WTC11 (cell line): ENCODE measurements around the gene DSG3. TPM values are rescaled to one million over a fixed set of nuclear protein-coding genes. Genes with fewer than 3 reads are reported as not detected.

ENCODE experiments used
- ATAC-seq: fragments of 200-7000 bp; cut with Tn5 transposase; 2 replicates; pipeline ENCODE4 v1.10.0; 2021; ENCODE audit warnings: mild to moderate bottlenecking, moderate library complexity
- CTCF ChIA-PET: fragments of 300-600 bp; sonication (Branson Sonifier 250); formaldehyde crosslinking; loops from one replicate; lab custom pipeline; 2021; ENCODE audit warnings: antibody characterized with exemption; lab: Charles Lee
- POLR2A ChIA-PET: fragments of 350-600 bp; sonication (Branson Sonifier 250); formaldehyde crosslinking; loops from one replicate; lab custom pipeline; 2021; ENCODE audit warnings: antibody characterized with exemption; lab: Charles Lee
- DNase-seq: peaks from one replicate; pipeline ENCODE4 v3.0.0; 2021; ENCODE audit warnings: low spot score
- H3K27ac Mint-ChIP-seq: 2 replicates; pipeline ENCODE4 v1.8.0; 2021; ENCODE audit warnings: mixed read lengths
- H3K27me3 Mint-ChIP-seq: 2 replicates; pipeline ENCODE4 v1.8.0; 2021; ENCODE audit warnings: low read depth, mild to moderate bottlenecking, moderate library complexity, mixed read lengths
- H3K36me3 Mint-ChIP-seq: 2 replicates; pipeline ENCODE4 v1.8.0; 2021; ENCODE audit warnings: mixed read lengths
- H3K4me1 Mint-ChIP-seq: 2 replicates; pipeline ENCODE4 v1.8.0; 2022; ENCODE audit warnings: mixed read lengths
- H3K4me3 Mint-ChIP-seq: 2 replicates; pipeline ENCODE4 v1.8.0; 2021; ENCODE audit warnings: mild to moderate bottlenecking, moderate library complexity, mixed read lengths
- H3K9me3 Mint-ChIP-seq: 2 replicates; pipeline ENCODE4 v1.8.0; 2021; ENCODE audit warnings: mixed read lengths
- ETV6 ChIP-seq: sonication (generic); formaldehyde crosslinking; IDR thresholded peaks from 2 replicates; pipeline ENCODE4 v1.8.1; 2022; ENCODE audit warnings: mild to moderate bottlenecking, missing genetic modification reagents
- GABPB1 ChIP-seq: sonication (generic); formaldehyde crosslinking; IDR thresholded peaks from 2 replicates; pipeline ENCODE4 v1.8.1; 2023; ENCODE audit warnings: mild to moderate bottlenecking, missing genetic modification reagents
- JAZF1 ChIP-seq: fragments of 250-450 bp; sonication (Bioruptor Pico); IDR thresholded peaks from 2 replicates; pipeline ENCODE4 v1.9.0; 2021; ENCODE audit warnings: moderate library complexity, mild to moderate bottlenecking, inconsistent platforms
- KAT7 ChIP-seq: sonication (generic); formaldehyde crosslinking; IDR thresholded peaks from 2 replicates; pipeline ENCODE4 v1.8.1; 2023; ENCODE audit warnings: missing genetic modification reagents, mild to moderate bottlenecking, borderline replicate concordance
- RELA ChIP-seq: sonication (generic); formaldehyde crosslinking; IDR thresholded peaks from 2 replicates; pipeline ENCODE4 v1.8.1; 2022; ENCODE audit warnings: missing genetic modification reagents, mild to moderate bottlenecking, borderline replicate concordance
- SP1 ChIP-seq: sonication (generic); formaldehyde crosslinking; conservative IDR thresholded peaks from 2 replicates; pipeline ENCODE4 v1.8.1; 2022; ENCODE audit warnings: missing genetic modification reagents
- ZNF396 ChIP-seq: fragments of 250-450 bp; sonication (Bioruptor Pico); IDR thresholded peaks from 2 replicates; pipeline ENCODE4 v1.8.0; 2021; ENCODE audit warnings: mild to moderate bottlenecking, moderate library complexity, borderline replicate concordance
- total RNA-seq: library from RNA; stranded (reverse); gene quantifications from 3 replicates; pipeline ENCODE4 v1.2.3, GENCODE V29; 2021
- TF ChIP-seq, protein P1 (sequence below): sonication (generic); formaldehyde crosslinking; IDR thresholded peaks from 2 replicates; pipeline ENCODE4 v1.8.1; 2022; ENCODE audit warnings: low read depth, missing genetic modification reagents, borderline replicate concordance
- TF ChIP-seq, protein P2 (sequence below): sonication (generic); formaldehyde crosslinking; IDR thresholded peaks from 2 replicates; pipeline ENCODE4 v1.8.0; 2023; ENCODE audit warnings: mild to moderate bottlenecking, missing genetic modification reagents
- TF ChIP-seq, protein P3 (sequence below): sonication (generic); formaldehyde crosslinking; conservative IDR thresholded peaks from 2 replicates; pipeline ENCODE4 v1.8.1; 2022; ENCODE audit warnings: mild to moderate bottlenecking, missing genetic modification reagents
- TF ChIP-seq, protein P4 (sequence below): sonication (generic); formaldehyde crosslinking; conservative IDR thresholded peaks from 2 replicates; pipeline ENCODE4 v1.8.1; 2023; ENCODE audit warnings: mild to moderate bottlenecking, low read depth, missing genetic modification reagents, moderate library complexity
- TF ChIP-seq, protein P5 (sequence below): fragments of 200-600 bp; IDR thresholded peaks from 2 replicates; pipeline ENCODE4 v1.8.0; 2022; ENCODE audit warnings: antibody characterized with exemption
- TF ChIP-seq, protein P6 (sequence below): sonication (generic); formaldehyde crosslinking; IDR thresholded peaks from 2 replicates; pipeline ENCODE4 v1.8.0; 2023; ENCODE audit warnings: missing genetic modification reagents
- TF ChIP-seq, protein P7 (sequence below): sonication (generic); formaldehyde crosslinking; IDR thresholded peaks from 2 replicates; pipeline ENCODE4 v1.8.0; 2022; ENCODE audit warnings: mild to moderate bottlenecking, missing genetic modification reagents

Gene DSG3
- total RNA-seq, 1 experiment from 2014 or later, result 0.04 TPM

DNA sequence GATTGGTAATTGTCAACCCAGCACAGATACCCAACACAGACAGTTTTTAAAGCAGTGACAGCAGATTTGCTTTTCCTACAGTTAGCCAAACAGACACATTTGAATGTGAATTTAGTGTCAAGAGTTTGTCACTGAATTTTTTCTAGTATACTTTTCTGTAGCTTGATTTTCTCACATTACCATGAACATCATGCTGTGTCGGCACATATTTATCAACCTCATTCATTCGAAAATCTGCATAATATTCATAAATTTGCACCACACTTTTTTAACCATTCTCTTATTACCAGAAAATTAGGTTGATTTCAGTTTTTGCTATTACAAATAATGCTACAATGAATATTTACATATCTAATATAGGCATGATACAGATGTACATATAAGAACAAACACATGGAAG is 27.0 kb upstream of the DSG3 start (continued):
- TF ChIP-seq, protein P1, sequence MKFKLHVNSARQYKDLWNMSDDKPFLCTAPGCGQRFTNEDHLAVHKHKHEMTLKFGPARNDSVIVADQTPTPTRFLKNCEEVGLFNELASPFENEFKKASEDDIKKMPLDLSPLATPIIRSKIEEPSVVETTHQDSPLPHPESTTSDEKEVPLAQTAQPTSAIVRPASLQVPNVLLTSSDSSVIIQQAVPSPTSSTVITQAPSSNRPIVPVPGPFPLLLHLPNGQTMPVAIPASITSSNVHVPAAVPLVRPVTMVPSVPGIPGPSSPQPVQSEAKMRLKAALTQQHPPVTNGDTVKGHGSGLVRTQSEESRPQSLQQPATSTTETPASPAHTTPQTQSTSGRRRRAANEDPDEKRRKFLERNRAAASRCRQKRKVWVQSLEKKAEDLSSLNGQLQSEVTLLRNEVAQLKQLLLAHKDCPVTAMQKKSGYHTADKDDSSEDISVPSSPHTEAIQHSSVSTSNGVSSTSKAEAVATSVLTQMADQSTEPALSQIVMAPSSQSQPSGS (CRISPR knock-in tag), result no peak
- no peak for TF ChIP-seq RELA (CRISPR knock-in tag)
- no peak for TF ChIP-seq JAZF1 (CRISPR knock-in tag)
- no peak for TF ChIP-seq KAT7 (CRISPR knock-in tag)
- TF ChIP-seq, protein P2, sequence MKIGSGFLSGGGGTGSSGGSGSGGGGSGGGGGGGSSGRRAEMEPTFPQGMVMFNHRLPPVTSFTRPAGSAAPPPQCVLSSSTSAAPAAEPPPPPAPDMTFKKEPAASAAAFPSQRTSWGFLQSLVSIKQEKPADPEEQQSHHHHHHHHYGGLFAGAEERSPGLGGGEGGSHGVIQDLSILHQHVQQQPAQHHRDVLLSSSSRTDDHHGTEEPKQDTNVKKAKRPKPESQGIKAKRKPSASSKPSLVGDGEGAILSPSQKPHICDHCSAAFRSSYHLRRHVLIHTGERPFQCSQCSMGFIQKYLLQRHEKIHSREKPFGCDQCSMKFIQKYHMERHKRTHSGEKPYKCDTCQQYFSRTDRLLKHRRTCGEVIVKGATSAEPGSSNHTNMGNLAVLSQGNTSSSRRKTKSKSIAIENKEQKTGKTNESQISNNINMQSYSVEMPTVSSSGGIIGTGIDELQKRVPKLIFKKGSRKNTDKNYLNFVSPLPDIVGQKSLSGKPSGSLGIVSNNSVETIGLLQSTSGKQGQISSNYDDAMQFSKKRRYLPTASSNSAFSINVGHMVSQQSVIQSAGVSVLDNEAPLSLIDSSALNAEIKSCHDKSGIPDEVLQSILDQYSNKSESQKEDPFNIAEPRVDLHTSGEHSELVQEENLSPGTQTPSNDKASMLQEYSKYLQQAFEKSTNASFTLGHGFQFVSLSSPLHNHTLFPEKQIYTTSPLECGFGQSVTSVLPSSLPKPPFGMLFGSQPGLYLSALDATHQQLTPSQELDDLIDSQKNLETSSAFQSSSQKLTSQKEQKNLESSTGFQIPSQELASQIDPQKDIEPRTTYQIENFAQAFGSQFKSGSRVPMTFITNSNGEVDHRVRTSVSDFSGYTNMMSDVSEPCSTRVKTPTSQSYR, result no peak
- TF ChIP-seq, protein P3, sequence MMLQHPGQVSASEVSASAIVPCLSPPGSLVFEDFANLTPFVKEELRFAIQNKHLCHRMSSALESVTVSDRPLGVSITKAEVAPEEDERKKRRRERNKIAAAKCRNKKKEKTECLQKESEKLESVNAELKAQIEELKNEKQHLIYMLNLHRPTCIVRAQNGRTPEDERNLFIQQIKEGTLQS (CRISPR knock-in tag), result no peak
- TF ChIP-seq, protein P4, sequence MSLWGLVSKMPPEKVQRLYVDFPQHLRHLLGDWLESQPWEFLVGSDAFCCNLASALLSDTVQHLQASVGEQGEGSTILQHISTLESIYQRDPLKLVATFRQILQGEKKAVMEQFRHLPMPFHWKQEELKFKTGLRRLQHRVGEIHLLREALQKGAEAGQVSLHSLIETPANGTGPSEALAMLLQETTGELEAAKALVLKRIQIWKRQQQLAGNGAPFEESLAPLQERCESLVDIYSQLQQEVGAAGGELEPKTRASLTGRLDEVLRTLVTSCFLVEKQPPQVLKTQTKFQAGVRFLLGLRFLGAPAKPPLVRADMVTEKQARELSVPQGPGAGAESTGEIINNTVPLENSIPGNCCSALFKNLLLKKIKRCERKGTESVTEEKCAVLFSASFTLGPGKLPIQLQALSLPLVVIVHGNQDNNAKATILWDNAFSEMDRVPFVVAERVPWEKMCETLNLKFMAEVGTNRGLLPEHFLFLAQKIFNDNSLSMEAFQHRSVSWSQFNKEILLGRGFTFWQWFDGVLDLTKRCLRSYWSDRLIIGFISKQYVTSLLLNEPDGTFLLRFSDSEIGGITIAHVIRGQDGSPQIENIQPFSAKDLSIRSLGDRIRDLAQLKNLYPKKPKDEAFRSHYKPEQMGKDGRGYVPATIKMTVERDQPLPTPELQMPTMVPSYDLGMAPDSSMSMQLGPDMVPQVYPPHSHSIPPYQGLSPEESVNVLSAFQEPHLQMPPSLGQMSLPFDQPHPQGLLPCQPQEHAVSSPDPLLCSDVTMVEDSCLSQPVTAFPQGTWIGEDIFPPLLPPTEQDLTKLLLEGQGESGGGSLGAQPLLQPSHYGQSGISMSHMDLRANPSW (CRISPR knock-in tag), result no peak
- no peak for TF ChIP-seq SP1

DNA sequence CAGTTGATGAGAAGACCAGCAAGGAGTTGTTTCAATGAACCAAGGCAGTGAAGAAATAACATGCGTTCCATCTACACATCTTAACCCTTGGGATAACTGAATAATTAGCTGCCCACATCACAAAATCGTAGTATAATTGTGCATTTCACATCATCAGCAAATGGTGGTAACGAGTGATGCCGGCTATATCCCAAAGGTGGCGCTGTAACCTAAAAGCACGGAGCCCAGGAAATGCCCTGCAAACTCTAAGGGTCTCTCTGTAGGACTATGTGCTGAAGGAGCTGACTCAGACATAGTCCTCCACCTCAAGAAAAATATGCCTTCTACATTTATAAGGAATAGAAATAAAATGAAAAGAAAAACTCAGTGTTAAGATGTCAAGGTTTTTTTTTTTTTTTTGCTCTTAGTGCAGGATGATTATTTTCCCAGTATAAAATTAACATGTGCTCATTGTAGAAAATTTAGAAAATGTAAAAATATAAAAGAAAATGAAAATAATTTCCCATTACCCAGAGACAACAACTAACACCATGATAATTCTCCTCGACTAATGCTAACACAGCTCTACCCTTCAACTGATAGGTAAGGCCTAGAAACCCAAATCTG is 23.1 kb upstream of the DSG3 start:
- Mint-ChIP-seq H3K9me3 (no peaks in the 10 kb centered on the region), H3K4me3 (no peak overlapping the region), H3K36me3 (no peaks in the 10 kb centered on the region), H3K4me1 (peaks cover 9% of the 10 kb centered on the region), H3K27ac (no peak overlapping the region), H3K27me3 (no peaks in the 10 kb centered on the region)
- DNase-seq (peak; percentile 72), ATAC-seq (peak; percentile 99)
- ChIA-PET POLR2A (no interaction called here), CTCF (interaction anchor here (0.5 to 1.7 kb wide), 51 partner anchors 10 to 566 kb away, joined by 3 to 14 read pairs (median 4); no protein-coding TSS in a partner anchor)
- TF ChIP-seq, protein P5, sequence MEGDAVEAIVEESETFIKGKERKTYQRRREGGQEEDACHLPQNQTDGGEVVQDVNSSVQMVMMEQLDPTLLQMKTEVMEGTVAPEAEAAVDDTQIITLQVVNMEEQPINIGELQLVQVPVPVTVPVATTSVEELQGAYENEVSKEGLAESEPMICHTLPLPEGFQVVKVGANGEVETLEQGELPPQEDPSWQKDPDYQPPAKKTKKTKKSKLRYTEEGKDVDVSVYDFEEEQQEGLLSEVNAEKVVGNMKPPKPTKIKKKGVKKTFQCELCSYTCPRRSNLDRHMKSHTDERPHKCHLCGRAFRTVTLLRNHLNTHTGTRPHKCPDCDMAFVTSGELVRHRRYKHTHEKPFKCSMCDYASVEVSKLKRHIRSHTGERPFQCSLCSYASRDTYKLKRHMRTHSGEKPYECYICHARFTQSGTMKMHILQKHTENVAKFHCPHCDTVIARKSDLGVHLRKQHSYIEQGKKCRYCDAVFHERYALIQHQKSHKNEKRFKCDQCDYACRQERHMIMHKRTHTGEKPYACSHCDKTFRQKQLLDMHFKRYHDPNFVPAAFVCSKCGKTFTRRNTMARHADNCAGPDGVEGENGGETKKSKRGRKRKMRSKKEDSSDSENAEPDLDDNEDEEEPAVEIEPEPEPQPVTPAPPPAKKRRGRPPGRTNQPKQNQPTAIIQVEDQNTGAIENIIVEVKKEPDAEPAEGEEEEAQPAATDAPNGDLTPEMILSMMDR, result peak; percentile 86
- TF ChIP-seq, protein P6, sequence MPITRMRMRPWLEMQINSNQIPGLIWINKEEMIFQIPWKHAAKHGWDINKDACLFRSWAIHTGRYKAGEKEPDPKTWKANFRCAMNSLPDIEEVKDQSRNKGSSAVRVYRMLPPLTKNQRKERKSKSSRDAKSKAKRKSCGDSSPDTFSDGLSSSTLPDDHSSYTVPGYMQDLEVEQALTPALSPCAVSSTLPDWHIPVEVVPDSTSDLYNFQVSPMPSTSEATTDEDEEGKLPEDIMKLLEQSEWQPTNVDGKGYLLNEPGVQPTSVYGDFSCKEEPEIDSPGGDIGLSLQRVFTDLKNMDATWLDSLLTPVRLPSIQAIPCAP (CRISPR knock-in tag), result no peak

DNA sequence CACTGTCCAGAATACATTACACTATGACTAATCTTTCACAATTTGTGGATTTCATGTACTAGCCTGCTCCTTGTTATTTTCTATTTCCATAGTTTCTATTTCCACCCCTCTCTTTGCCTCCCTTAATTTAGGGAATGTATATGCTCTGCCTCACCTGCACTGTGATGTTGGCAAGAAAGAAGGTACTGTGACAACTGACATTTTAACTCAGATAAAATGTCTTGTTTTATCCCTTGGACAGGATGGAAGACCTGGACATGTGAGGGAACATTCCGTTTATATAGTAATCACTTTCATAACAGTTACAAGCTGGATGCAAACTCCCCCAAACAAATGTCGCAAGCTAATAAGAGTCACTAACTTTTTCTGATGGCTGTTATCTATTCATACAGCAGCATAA is 21.5 kb upstream of the DSG3 start:
- H3K27me3 Mint-ChIP-seq, result no peaks in the 10 kb centered on the region
- no peak overlapping the region for H3K27ac Mint-ChIP-seq
- POLR2A ChIA-PET, result no interaction called here
- no peaks in the 10 kb centered on the region for H3K9me3 Mint-ChIP-seq
- CTCF ChIA-PET, result interaction anchor here (1.5 kb wide), 1 partner anchor 185 kb away, joined by 3 read pairs; no protein-coding TSS in a partner anchor
- ATAC-seq (no peak), DNase-seq (no peak)
- H3K4me1 Mint-ChIP-seq, result peaks cover 17% of the 10 kb centered on the region
- H3K36me3 Mint-ChIP-seq, result no peaks in the 10 kb centered on the region
- no peak for TF ChIP-seq ZNF396 (CRISPR knock-in tag)
- TF ChIP-seq ETV6 (CRISPR knock-in tag), result no peak
- no peak for TF ChIP-seq GABPB1
- TF ChIP-seq, protein P7, sequence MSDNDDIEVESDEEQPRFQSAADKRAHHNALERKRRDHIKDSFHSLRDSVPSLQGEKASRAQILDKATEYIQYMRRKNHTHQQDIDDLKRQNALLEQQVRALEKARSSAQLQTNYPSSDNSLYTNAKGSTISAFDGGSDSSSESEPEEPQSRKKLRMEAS (CRISPR knock-in tag), result no peak
- no peak for TF ChIP-seq SP1
- no peak overlapping the region for H3K4me3 Mint-ChIP-seq
